Measurements from ENCODE around the gene CTSL. TPM values are rescaled to one million over a fixed set of nuclear protein-coding genes. Genes with fewer than 3 reads are reported as not detected.

Gene CTSL
- total RNA-seq, 2 donors from 2014 or later, result 13.2 to 43.0 TPM

GRCh38 chr9:87687207-87687606 is 38.7 kb upstream of the CTSL start:
- H3K36me3 Mint-ChIP-seq (ENCODE audit: low read depth), result no peaks in the 10 kb centered on the region
- H3K4me3 Mint-ChIP-seq, result no peak overlapping the region
- peaks cover 14% of the 10 kb centered on the region for H3K4me1 Mint-ChIP-seq
- ATAC-seq (replicated peaks), result no peak
- no peak overlapping the region for H3K27ac Mint-ChIP-seq
- no peaks in the 10 kb centered on the region for H3K27me3 Mint-ChIP-seq
- H3K9me3 Mint-ChIP-seq, result peaks cover 4% of the 10 kb centered on the region

- Mint-ChIP-seq H3K27me3 (no peaks in the 10 kb centered on the region), H3K27ac (no peak overlapping the region), H3K4me3 (no peak overlapping the region), H3K9me3 (peaks cover 3% of the 10 kb centered on the region), H3K36me3 (ENCODE audit: low read depth) (no peaks in the 10 kb centered on the region), H3K4me1 (no peaks in the 10 kb centered on the region)
- ATAC-seq (replicated peaks), result no peak
Measured at GRCh38 chr9:87694236-87694755, 31.6 kb upstream of the CTSL start.

- peaks cover 3% of the 10 kb centered on the region for H3K27me3 Mint-ChIP-seq
Measured at GRCh38 chr9:87695523-87695922, 30.4 kb upstream of the CTSL start.

GRCh38 chr9:87696641-87697040 is 29.3 kb upstream of the CTSL start:
- H3K4me3 Mint-ChIP-seq, result no peak overlapping the region
- H3K36me3 Mint-ChIP-seq (ENCODE audit: low read depth), result no peaks in the 10 kb centered on the region
- ATAC-seq (replicated peaks), result peak; percentile 72
- H3K27me3 Mint-ChIP-seq, result peaks cover 3% of the 10 kb centered on the region
- H3K9me3 Mint-ChIP-seq, result peaks cover 3% of the 10 kb centered on the region
- no peaks in the 10 kb centered on the region for H3K4me1 Mint-ChIP-seq
- H3K27ac Mint-ChIP-seq, result no peak overlapping the region

More at GRCh38 chr9:87695523-87695922, 30.4 kb upstream of the CTSL start:
- Mint-ChIP-seq H3K4me3 (no peak overlapping the region), H3K4me1 (no peaks in the 10 kb centered on the region), H3K9me3 (peaks cover 3% of the 10 kb centered on the region), H3K27ac (no peak overlapping the region), H3K36me3 (ENCODE audit: low read depth) (no peaks in the 10 kb centered on the region)
- no peak for ATAC-seq (replicated peaks)

GRCh38 chr9:87698069-87698809 is 27.7 kb upstream of the CTSL start:
- no peaks in the 10 kb centered on the region for H3K36me3 Mint-ChIP-seq (ENCODE audit: low read depth)
- ATAC-seq (replicated peaks), result no peak
- peaks cover 6% of the 10 kb centered on the region for H3K4me1 Mint-ChIP-seq
- no peak overlapping the region for H3K4me3 Mint-ChIP-seq
- peaks cover 7% of the 10 kb centered on the region for H3K27me3 Mint-ChIP-seq
- H3K9me3 Mint-ChIP-seq, result no peaks in the 10 kb centered on the region
- H3K27ac Mint-ChIP-seq, result no peak overlapping the region

- no peaks in the 10 kb centered on the region for H3K9me3 Mint-ChIP-seq
- H3K36me3 Mint-ChIP-seq (ENCODE audit: low read depth), result no peaks in the 10 kb centered on the region
- peaks cover 7% of the 10 kb centered on the region for H3K27me3 Mint-ChIP-seq
- no peak overlapping the region for H3K4me3 Mint-ChIP-seq
- H3K27ac Mint-ChIP-seq, result no peak overlapping the region
- H3K4me1 Mint-ChIP-seq, result peaks cover 6% of the 10 kb centered on the region
- no peak for ATAC-seq (replicated peaks)
Measured at GRCh38 chr9:87699835-87700234, 26.1 kb upstream of the CTSL start.

- Mint-ChIP-seq H3K36me3 (ENCODE audit: low read depth) (no peaks in the 10 kb centered on the region), H3K4me1 (peaks cover 6% of the 10 kb centered on the region), H3K27me3 (peaks cover 7% of the 10 kb centered on the region), H3K27ac (no peak overlapping the region), H3K4me3 (no peak overlapping the region), H3K9me3 (no peaks in the 10 kb centered on the region)
- no peak for ATAC-seq (replicated peaks)
Measured at GRCh38 chr9:87701491-87701890, 24.4 kb upstream of the CTSL start.

- no peaks in the 10 kb centered on the region for H3K9me3 Mint-ChIP-seq
- no peak overlapping the region for H3K27ac Mint-ChIP-seq
- no peaks in the 10 kb centered on the region for H3K36me3 Mint-ChIP-seq (ENCODE audit: low read depth)
- H3K4me1 Mint-ChIP-seq, result peaks cover 6% of the 10 kb centered on the region
- H3K27me3 Mint-ChIP-seq, result peaks cover 7% of the 10 kb centered on the region
- ATAC-seq (replicated peaks), result peak; percentile 16
- no peak overlapping the region for H3K4me3 Mint-ChIP-seq
Measured at GRCh38 chr9:87701931-87702421, 23.9 kb upstream of the CTSL start.

- peaks cover 12% of the 10 kb centered on the region for H3K4me1 Mint-ChIP-seq
- no peak for ATAC-seq (replicated peaks)
- no peaks in the 10 kb centered on the region for H3K36me3 Mint-ChIP-seq (ENCODE audit: low read depth)
- H3K27me3 Mint-ChIP-seq, result peaks cover 12% of the 10 kb centered on the region
- H3K9me3 Mint-ChIP-seq, result no peaks in the 10 kb centered on the region
- no peak overlapping the region for H3K27ac Mint-ChIP-seq
- no peak overlapping the region for H3K4me3 Mint-ChIP-seq
Measured at GRCh38 chr9:87702921-87703320, 23.0 kb upstream of the CTSL start.

GRCh38 chr9:87703636-87704276 is 22.2 kb upstream of the CTSL start:
- ATAC-seq (replicated peaks), result no peak
- Mint-ChIP-seq H3K27me3 (peaks cover 12% of the 10 kb centered on the region), H3K9me3 (no peaks in the 10 kb centered on the region), H3K4me3 (no peak overlapping the region), H3K36me3 (ENCODE audit: low read depth) (no peaks in the 10 kb centered on the region), H3K27ac (no peak overlapping the region), H3K4me1 (peaks cover 18% of the 10 kb centered on the region)

- Mint-ChIP-seq H3K27ac (no peak overlapping the region), H3K36me3 (ENCODE audit: low read depth) (no peaks in the 10 kb centered on the region), H3K9me3 (no peaks in the 10 kb centered on the region), H3K27me3 (peaks cover 12% of the 10 kb centered on the region), H3K4me3 (no peak overlapping the region), H3K4me1 (peaks cover 23% of the 10 kb centered on the region)
- ATAC-seq (replicated peaks), result no peak
Measured at GRCh38 chr9:87704342-87704741, 21.6 kb upstream of the CTSL start.

- H3K27me3 Mint-ChIP-seq, result peaks cover 9% of the 10 kb centered on the region
- no peak overlapping the region for H3K27ac Mint-ChIP-seq
- no peak overlapping the region for H3K4me3 Mint-ChIP-seq
- no peaks in the 10 kb centered on the region for H3K36me3 Mint-ChIP-seq (ENCODE audit: low read depth)
- ATAC-seq (replicated peaks), result no peak
- H3K4me1 Mint-ChIP-seq, result peaks cover 24% of the 10 kb centered on the region
- H3K9me3 Mint-ChIP-seq, result no peaks in the 10 kb centered on the region
Measured at GRCh38 chr9:87706066-87706739, 19.7 kb upstream of the CTSL start.

- Mint-ChIP-seq H3K27me3 (peaks cover 4% of the 10 kb centered on the region), H3K4me1 (peaks cover 23% of the 10 kb centered on the region), H3K9me3 (peaks cover 4% of the 10 kb centered on the region), H3K4me3 (peak overlapping the region; percentile 51), H3K27ac (no peak overlapping the region), H3K36me3 (ENCODE audit: low read depth) (no peaks in the 10 kb centered on the region)
- peak; percentile 57 for ATAC-seq (replicated peaks)
Measured at GRCh38 chr9:87707805-87708506, 18.0 kb upstream of the CTSL start.

GRCh38 chr9:87708546-87708945 is 17.4 kb upstream of the CTSL start:
- peaks cover 4% of the 10 kb centered on the region for H3K27me3 Mint-ChIP-seq
- H3K36me3 Mint-ChIP-seq (ENCODE audit: low read depth), result no peaks in the 10 kb centered on the region
- H3K4me1 Mint-ChIP-seq, result peaks cover 29% of the 10 kb centered on the region
- peak; percentile 32 for ATAC-seq (replicated peaks)
- H3K27ac Mint-ChIP-seq, result peak overlapping the region; percentile 77
- H3K9me3 Mint-ChIP-seq, result peaks cover 4% of the 10 kb centered on the region
- peak overlapping the region; percentile 51 for H3K4me3 Mint-ChIP-seq
